Muscle of arm (tissue), 12 donors: ENCODE data around the gene RNF212B. TPM values are rescaled to one million over a fixed set of nuclear protein-coding genes. Genes with fewer than 3 reads are reported as not detected.
A peak's percentile ranks its signal among the peaks of the same experiment; 100 is the strongest.

Source experiments
- DNase-seq: peaks from one replicate; pipeline ENCODE4 v3.0.0-alpha.2; 2013
- polyA plus RNA-seq, 12 donors: library from polyadenylated mRNA; unstranded; fragments of 120-200 nt; gene quantifications; one replicate each; pipeline ENCODE4 v1.2.1, GENCODE V29; 2013; ENCODE audit not compliant: insufficient read length in 12 of 12

RNF212B gene
- polyA plus RNA-seq, 12 donors, result 0.60 to 0.65 (median 0.63) TPM; not detected in 9

DNA sequence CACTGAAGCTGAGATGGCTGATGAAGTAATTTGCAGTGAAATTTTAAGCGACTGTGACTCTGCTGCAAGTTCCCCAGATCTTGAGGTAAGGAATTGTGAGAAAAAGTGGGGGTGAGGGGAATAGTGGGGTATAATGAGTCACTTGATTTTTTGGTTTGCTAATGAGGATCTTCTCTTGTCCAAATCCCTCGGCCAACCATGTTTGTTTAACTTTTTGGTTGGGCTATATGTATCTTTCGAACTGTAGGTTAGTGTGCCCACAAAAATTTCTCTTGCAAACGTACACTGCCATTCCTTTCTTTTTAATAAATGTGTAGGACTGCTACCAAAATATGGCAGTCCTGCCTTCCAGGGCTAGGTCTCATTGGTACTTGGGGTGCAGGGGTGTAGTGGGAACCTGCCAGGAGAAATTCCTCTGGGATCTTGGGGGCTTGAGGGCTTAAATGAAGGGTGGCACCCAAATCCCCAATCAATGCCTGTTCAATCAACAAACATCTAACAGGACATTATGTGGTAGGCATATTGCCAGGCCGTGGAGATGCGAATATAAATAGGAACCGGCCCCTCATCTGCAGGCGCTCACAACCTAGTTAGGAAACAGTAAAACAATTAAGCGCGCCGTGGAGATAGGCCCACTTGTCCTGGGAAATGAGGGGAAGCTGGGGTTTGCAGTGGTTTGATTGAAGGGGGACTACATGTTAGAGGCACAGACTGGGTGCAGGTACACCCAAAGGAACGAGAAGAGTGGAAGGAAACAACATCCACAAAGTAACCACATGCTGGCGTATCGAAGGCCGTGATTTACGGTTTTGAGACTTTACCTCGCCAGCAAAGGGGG, 82.2 kb downstream of the RNF212B start:
- DNase-seq, result no peak

DNA sequence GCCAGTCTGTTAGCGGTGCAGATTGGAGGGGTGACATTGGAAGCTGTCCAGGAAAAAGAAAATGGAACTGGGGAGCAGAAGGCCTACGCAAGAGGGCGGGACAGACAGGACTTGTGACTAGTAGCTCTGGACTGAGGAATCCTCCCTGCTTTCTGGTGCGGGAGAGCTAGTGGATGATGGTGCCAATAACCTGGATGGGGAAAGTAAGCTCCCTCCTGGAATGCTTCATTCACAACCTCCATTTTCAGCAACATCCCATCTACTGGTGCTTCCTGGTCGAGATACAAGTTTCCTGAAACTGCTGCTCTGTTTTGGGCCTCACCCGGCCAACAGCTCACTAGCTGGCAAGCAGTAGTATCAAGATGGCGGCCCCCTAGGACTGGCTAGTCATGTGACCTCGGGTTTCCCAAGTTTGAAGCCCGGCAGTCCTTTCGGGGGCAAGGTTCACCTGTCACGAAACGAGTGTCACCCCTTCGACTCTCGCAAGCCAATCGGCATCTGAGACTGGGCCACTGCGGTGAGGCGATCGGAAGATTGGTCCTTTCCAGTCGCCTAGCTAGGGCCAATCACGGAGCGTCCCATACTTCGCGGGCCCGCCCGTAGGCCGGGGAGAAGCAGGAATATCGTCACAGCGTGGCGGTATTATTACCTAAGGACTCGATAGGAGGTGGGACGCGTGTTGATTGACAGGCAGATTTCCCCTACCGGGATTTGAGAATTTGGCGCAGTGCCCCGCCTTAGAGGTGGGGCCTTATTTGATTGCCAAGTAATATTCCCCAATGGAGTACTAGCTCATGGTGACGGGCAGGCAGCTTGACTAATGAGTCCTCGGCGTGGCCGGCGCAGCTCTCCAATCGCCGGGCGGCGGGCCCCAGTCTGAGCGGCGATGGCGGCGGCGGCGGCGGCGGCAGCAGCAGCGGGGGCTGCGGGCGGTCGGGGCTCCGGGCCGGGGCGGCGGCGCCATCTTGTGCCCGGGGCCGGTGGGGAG, 83.1 kb downstream of the RNF212B start, which contains the start of gene PABPN1:
TSS of gene PABPN1 (plus strand) at position 874 of the 988 bp plus-strand sequence. CDS start at position 887, 13 bp downstream.
- DNase-seq, result peak; percentile 100

DNA sequence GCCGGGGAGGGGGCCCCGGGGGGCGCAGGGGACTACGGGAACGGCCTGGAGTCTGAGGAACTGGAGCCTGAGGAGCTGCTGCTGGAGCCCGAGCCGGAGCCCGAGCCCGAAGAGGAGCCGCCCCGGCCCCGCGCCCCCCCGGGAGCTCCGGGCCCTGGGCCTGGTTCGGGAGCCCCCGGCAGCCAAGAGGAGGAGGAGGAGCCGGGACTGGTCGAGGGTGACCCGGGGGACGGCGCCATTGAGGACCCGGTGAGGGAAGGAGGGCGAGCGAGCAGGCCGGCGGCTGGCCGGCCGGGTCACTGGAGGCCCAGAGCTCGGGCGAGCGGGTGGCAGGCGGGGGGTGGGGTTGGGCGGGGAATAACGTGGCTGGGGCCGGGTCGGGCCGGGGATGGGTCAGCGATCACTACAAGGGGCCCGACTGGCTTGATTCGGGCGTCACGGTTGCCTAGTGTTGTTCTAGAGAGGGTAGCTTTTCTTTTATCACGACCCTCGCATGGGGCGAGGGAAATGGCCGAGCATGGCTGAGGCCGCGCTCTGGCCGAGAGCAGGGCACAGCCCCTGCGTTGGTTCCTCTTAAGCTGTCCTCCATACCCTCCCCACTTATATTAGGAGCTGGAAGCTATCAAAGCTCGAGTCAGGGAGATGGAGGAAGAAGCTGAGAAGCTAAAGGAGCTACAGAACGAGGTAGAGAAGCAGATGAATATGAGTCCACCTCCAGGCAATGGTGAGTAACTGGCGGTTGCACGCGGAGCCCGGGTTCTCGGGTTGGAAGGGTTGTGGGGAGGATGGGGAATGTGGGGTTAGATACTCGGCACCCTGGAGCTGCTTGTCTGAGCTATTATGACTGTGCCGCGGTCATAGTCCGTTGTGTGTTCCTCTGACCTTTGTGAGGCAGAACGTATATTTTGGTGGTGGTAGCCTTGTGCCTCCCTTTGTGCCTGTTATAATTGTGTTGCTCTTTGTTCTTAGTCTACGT, 84.1 kb downstream of the RNF212B start:
- peak; percentile 47 for DNase-seq

Other genes with a start within 250 kb of the RNF212B start
- 10 to 100 TPM in 8 of 12 donors, 1 to 10 TPM in 3, not detected in 1; 8.9 to 17.0 (median 11.6) TPM for gene C14orf93, start 227.8 kb upstream of the RNF212B start, polyA plus RNA-seq
- gene PSMB5, start 203.0 kb upstream of the RNF212B start, polyA plus RNA-seq, result 100 to 1,000 TPM in 11 of 12 donors, not detected in 1; 111 to 238 (median 212) TPM
- not detected for gene PSMB11, start 195.7 kb upstream of the RNF212B start, polyA plus RNA-seq
- 10 to 100 TPM in 2 of 12 donors, 1 to 10 TPM in 9, not detected in 1; 2.3 to 12.5 (median 3.7) TPM for gene CDH24, start 180.4 kb upstream of the RNF212B start, polyA plus RNA-seq
- gene ACIN1, start 142.8 kb upstream of the RNF212B start, polyA plus RNA-seq, result 100 to 1,000 TPM in 11 of 12 donors, not detected in 1; 108 to 284 (median 129) TPM
- gene C14orf119, start 142.4 kb upstream of the RNF212B start, polyA plus RNA-seq, result 10 to 100 TPM in 11 of 12 donors, not detected in 1; 30.8 to 62.2 (median 50.8) TPM
- under 1 TPM in 1 of 12 donors, not detected in 11; 0.07 TPM for gene CIROP, start 132.9 kb upstream of the RNF212B start, polyA plus RNA-seq
- gene CEBPE, start 118.7 kb upstream of the RNF212B start, polyA plus RNA-seq, result under 1 TPM in 4 of 12 donors, not detected in 8; 0.08 to 0.61 (median 0.13) TPM
- 10 to 100 TPM in 2 of 12 donors, 1 to 10 TPM in 9, not detected in 1; 2.6 to 29.0 (median 4.2) TPM for gene SLC7A8, start 54.3 kb upstream of the RNF212B start, polyA plus RNA-seq
- 10 to 100 TPM in 9 of 12 donors, 1 to 10 TPM in 2, not detected in 1; 9.1 to 25.5 (median 10.7) TPM for gene HOMEZ, start 48.2 kb downstream of the RNF212B start, polyA plus RNA-seq
- 10 to 100 TPM in 11 of 12 donors, not detected in 1; 11.7 to 27.1 (median 19.2) TPM for gene PPP1R3E, start 64.9 kb downstream of the RNF212B start, polyA plus RNA-seq
- 10 to 100 TPM in 11 of 12 donors, not detected in 1; 26.0 to 36.9 (median 30.1) TPM for gene BCL2L2, start 68.9 kb downstream of the RNF212B start, polyA plus RNA-seq
- 1,000 to 10,000 TPM in 1 of 12 donors, 100 to 1,000 TPM in 7, 10 to 100 TPM in 4; 92.5 to 1,853 (median 109) TPM for gene PABPN1, start 83.5 kb downstream of the RNF212B start, polyA plus RNA-seq
- gene SLC22A17, start 115.0 kb downstream of the RNF212B start, polyA plus RNA-seq, result 10 to 100 TPM in 11 of 12 donors, not detected in 1; 14.7 to 29.5 (median 19.7) TPM
- gene EFS, start 127.2 kb downstream of the RNF212B start, polyA plus RNA-seq, result 10 to 100 TPM in 11 of 12 donors, not detected in 1; 31.8 to 63.3 (median 48.1) TPM
- not detected for gene IL25, start 134.9 kb downstream of the RNF212B start, polyA plus RNA-seq
- 1 to 10 TPM in 8 of 12 donors, under 1 TPM in 2, not detected in 2; 0.52 to 3.6 (median 1.5) TPM for gene CMTM5, start 139.1 kb downstream of the RNF212B start, polyA plus RNA-seq
- 1 to 10 TPM in 11 of 12 donors, not detected in 1; 2.4 to 8.2 (median 5.4) TPM for gene MYH6, start 170.3 kb downstream of the RNF212B start, polyA plus RNA-seq
- gene MYH7, start 197.7 kb downstream of the RNF212B start, polyA plus RNA-seq, result 1,000 to 10,000 TPM in 1 of 12 donors, 100 to 1,000 TPM in 11; 205 to 1,002 (median 674) TPM
- gene NGDN, start 231.8 kb downstream of the RNF212B start, polyA plus RNA-seq, result 10 to 100 TPM in 11 of 12 donors, not detected in 1; 32.3 to 55.6 (median 40.1) TPM